Measurements from ENCODE around the gene USP6NL. TPM values are rescaled to one million over a fixed set of nuclear protein-coding genes. Genes with fewer than 3 reads are reported as not detected.

Gene USP6NL
- total RNA-seq, 4 donors from 2014 or later = 3.8 to 21.9 (median 17.0) TPM

- no peaks in the 10 kb centered on the region for H3K27me3 ChIP-seq
- TF ChIP-seq POLR2A (IDR thresholded peaks at IDR 0.05) = no peak
- TF ChIP-seq, protein P1, sequence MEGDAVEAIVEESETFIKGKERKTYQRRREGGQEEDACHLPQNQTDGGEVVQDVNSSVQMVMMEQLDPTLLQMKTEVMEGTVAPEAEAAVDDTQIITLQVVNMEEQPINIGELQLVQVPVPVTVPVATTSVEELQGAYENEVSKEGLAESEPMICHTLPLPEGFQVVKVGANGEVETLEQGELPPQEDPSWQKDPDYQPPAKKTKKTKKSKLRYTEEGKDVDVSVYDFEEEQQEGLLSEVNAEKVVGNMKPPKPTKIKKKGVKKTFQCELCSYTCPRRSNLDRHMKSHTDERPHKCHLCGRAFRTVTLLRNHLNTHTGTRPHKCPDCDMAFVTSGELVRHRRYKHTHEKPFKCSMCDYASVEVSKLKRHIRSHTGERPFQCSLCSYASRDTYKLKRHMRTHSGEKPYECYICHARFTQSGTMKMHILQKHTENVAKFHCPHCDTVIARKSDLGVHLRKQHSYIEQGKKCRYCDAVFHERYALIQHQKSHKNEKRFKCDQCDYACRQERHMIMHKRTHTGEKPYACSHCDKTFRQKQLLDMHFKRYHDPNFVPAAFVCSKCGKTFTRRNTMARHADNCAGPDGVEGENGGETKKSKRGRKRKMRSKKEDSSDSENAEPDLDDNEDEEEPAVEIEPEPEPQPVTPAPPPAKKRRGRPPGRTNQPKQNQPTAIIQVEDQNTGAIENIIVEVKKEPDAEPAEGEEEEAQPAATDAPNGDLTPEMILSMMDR (IDR thresholded peaks at IDR 0.05) = no peak
- no peak overlapping the region for H3K4me3 ChIP-seq
- H3K36me3 ChIP-seq = no peaks in the 10 kb centered on the region
- H3K9me3 ChIP-seq = no peaks in the 10 kb centered on the region
- intact Hi-C loops (cut with DNase I; ENCODE audit: low total_unique reads) = no loop called here
- no peak overlapping the region for H3K27ac ChIP-seq
- no peak for DNase-seq
- H3K4me1 ChIP-seq = no peaks in the 10 kb centered on the region
Observed at GRCh38 chr10:11569471-11569870, 42.0 kb downstream of the USP6NL start.

GRCh38 chr10:11568578-11568977 is 42.9 kb downstream of the USP6NL start:
- Histone ChIP-seq H3K36me3 (no peaks in the 10 kb centered on the region), H3K27ac (no peak overlapping the region), H3K9me3 (no peaks in the 10 kb centered on the region), H3K4me3 (no peak overlapping the region), H3K4me1 (no peaks in the 10 kb centered on the region), H3K27me3 (no peaks in the 10 kb centered on the region)
- no peak for DNase-seq
- no peak for TF ChIP-seq POLR2A (IDR thresholded peaks at IDR 0.05)
- intact Hi-C loops (cut with DNase I; ENCODE audit: low total_unique reads) = no loop called here

DNA sequence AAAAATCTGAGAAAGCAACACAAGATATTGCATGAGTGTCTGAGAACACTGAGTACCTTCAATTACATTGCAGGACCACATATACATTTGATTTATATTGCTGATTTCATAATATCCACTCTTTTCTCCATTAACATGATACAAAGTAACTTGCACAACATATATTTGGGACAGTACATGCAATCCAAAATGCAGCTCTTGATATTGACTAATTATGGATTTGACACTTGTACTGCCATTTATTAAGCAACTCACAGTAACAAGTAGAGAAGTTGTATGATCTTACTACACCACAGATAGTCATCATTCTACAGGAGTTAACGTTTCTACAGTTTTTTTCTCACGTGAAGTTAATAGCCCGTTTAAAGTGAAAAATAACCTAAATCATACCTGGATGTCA is 46.7 kb downstream of the USP6NL start:
- Histone ChIP-seq H3K4me1 (no peaks in the 10 kb centered on the region), H3K27me3 (no peaks in the 10 kb centered on the region), H3K36me3 (no peaks in the 10 kb centered on the region), H3K9me3 (no peaks in the 10 kb centered on the region), H3K27ac (no peak overlapping the region), H3K4me3 (no peak overlapping the region)
- intact Hi-C loops (cut with DNase I; ENCODE audit: low total_unique reads) = no loop called here
- DNase-seq = no peak
- no peak for TF ChIP-seq POLR2A (IDR thresholded peaks at IDR 0.05)
- TF ChIP-seq, protein P1 (IDR thresholded peaks at IDR 0.05) = no peak

- Histone ChIP-seq H3K36me3 (no peaks in the 10 kb centered on the region), H3K27ac (no peak overlapping the region), H3K4me3 (no peak overlapping the region), H3K4me1 (no peaks in the 10 kb centered on the region), H3K9me3 (no peaks in the 10 kb centered on the region), H3K27me3 (no peaks in the 10 kb centered on the region)
- intact Hi-C loops (cut with DNase I; ENCODE audit: low total_unique reads) = no loop called here
- DNase-seq = no peak
- TF ChIP-seq, protein P1 (IDR thresholded peaks at IDR 0.05) = no peak
- no peak for TF ChIP-seq POLR2A (IDR thresholded peaks at IDR 0.05)
Observed at GRCh38 chr10:11563936-11564335, 47.5 kb downstream of the USP6NL start.

GRCh38 chr10:11562888-11563287 is 48.6 kb downstream of the USP6NL start:
- intact Hi-C loops (cut with DNase I; ENCODE audit: low total_unique reads) = no loop called here
- Histone ChIP-seq H3K9me3 (no peaks in the 10 kb centered on the region), H3K27ac (no peak overlapping the region), H3K27me3 (no peaks in the 10 kb centered on the region), H3K36me3 (no peaks in the 10 kb centered on the region), H3K4me3 (no peak overlapping the region), H3K4me1 (no peaks in the 10 kb centered on the region)
- TF ChIP-seq, protein P1 (IDR thresholded peaks at IDR 0.05) = no peak
- no peak for TF ChIP-seq POLR2A (IDR thresholded peaks at IDR 0.05)
- DNase-seq = no peak

DNA sequence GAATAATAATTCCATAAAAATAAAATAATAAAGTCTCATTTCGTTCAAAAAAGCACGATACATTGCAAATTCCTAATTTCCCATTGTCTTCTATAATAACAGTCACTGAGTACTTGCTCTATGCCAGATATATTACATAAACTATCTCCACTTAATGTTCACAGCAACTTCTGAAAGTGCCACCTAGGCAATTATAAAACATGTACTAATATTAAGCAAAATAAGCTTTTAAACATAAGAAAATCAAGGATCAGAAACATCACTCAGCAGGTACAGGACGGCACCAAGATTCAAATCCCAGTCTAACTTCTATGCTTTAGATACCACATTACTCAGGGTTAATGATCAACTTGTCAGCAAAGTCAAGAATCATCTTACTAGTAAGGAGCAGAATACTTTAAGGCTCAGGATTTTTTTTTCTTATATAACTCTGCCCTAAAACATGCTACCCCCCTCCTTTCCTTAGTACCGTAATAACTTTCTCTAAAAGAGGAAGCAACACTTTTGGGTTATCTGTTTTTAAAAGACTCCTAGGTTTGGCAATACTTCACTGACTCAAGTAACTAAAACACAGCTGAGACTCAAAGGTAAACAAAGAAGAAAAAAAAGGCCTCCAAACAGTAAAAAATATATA is 51.3 kb downstream of the USP6NL start:
- TF ChIP-seq POLR2A (IDR thresholded peaks at IDR 0.05) = no peak
- TF ChIP-seq, protein P1 (IDR thresholded peaks at IDR 0.05) = no peak
- Histone ChIP-seq H3K4me1 (no peaks in the 10 kb centered on the region), H3K36me3 (no peaks in the 10 kb centered on the region), H3K27ac (no peak overlapping the region), H3K4me3 (no peak overlapping the region), H3K9me3 (no peaks in the 10 kb centered on the region), H3K27me3 (no peaks in the 10 kb centered on the region)
- no peak for DNase-seq
- intact Hi-C loops (cut with DNase I; ENCODE audit: low total_unique reads) = no loop called here

Data from uterus (tissue), 4 donors.